Astrocyte of the spinal cord (primary cell): Measurements from ENCODE around the gene DNM3.

Experiments
- DNase-seq: peaks from one replicate; pipeline ENCODE4 v3.0.0; 2011; ENCODE audit warnings: low read depth, low spot score
- H3K4me3 ChIP-seq: 2 replicates; pipeline ENCODE4 v1.5.1; 2011; ENCODE audit warnings: low read depth, mild to moderate bottlenecking, low read length, moderate library complexity
- CTCF ChIP-seq: IDR thresholded peaks from 2 replicates; pipeline ENCODE4 v1.5.1; 2012; ENCODE audit warnings: low read depth, mild to moderate bottlenecking, low read length, inconsistent platforms
- in situ Hi-C: cut with HindIII; loops from 2 replicates; pipeline ENCODE4 v1.10.0; 2017; ENCODE audit warnings: low sequenced_read_pairs

DNM3 gene

GRCh38 chr1:171963762-171964161 lies 122.5 kb downstream of the DNM3 start:
- TF ChIP-seq CTCF = no peak
- in situ Hi-C loops = no loop called here
- no peak overlapping the region for H3K4me3 ChIP-seq
- DNase-seq = no peak

GRCh38 chr1:171965777-171966176 lies 124.5 kb downstream of the DNM3 start:
- TF ChIP-seq CTCF = no peak
- no peak overlapping the region for H3K4me3 ChIP-seq
- in situ Hi-C loops = no loop called here
- DNase-seq = no peak

- TF ChIP-seq CTCF = no peak
- DNase-seq = no peak
- H3K4me3 ChIP-seq = no peak overlapping the region
- in situ Hi-C loops = no loop called here
Observed at GRCh38 chr1:171966426-171967220, 125.3 kb downstream of the DNM3 start.

GRCh38 chr1:171969226-171969625 lies 127.9 kb downstream of the DNM3 start:
- in situ Hi-C loops = no loop called here

GRCh38 chr1:171969813-171970212 lies 128.5 kb downstream of the DNM3 start:
- H3K4me3 ChIP-seq = no peak overlapping the region
- in situ Hi-C loops = no loop called here
- no peak for DNase-seq
- no peak for TF ChIP-seq CTCF

More at GRCh38 chr1:171969226-171969625, 127.9 kb downstream of the DNM3 start:
- no peak for TF ChIP-seq CTCF
- no peak for DNase-seq
- no peak overlapping the region for H3K4me3 ChIP-seq

- no peak overlapping the region for H3K4me3 ChIP-seq
- in situ Hi-C loops = no loop called here
- no peak for DNase-seq
- no peak for TF ChIP-seq CTCF
Observed at GRCh38 chr1:171972846-171973245, 131.5 kb downstream of the DNM3 start.
